T-cell (primary cell): ENCODE results near the gene RUFY3. TPM values are rescaled to one million over a fixed set of nuclear protein-coding genes. Genes with fewer than 3 reads are reported as not detected.

Source experiments
- ATAC-seq, 4 experiments: fragments of 200-7000 bp in 3 of 4; fragments of 150-1000 bp in 1 of 4; cut with Tn5 transposase; replicated peaks in 1 of 4; 1 replicate in 3 of 4; 2 replicates in 1 of 4; pipeline ENCODE4 v1.10.0; 2021; ENCODE audit warnings: moderate library complexity in 3 of 4, mild to moderate bottlenecking in 2 of 4, moderate number of reproducible peaks in 1 of 4
- CTCF ChIA-PET, 2 donors: fragments of 300-600 bp; sonication (Branson Sonifier 250); formaldehyde crosslinking; loops; one replicate each; lab custom pipeline; 2022; ENCODE audit warnings: antibody characterized with exemption in 2 of 2; lab: Charles Lee
- POLR2A ChIA-PET, 2 donors: fragments of 300-600 bp; sonication (Branson Sonifier 250); formaldehyde crosslinking; loops; one replicate each; lab custom pipeline; 2022; ENCODE audit warnings: antibody characterized with exemption in 2 of 2; lab: Charles Lee
- DNase-seq, 35 experiments: peaks; one replicate each; pipeline versions ENCODE4 v3.0.0 to v3.0.0-alpha.2; 2013 to 2023
- H3K27ac ChIP-seq: one replicate; pipeline ENCODE4 v1.5.1; 2013; ENCODE audit warnings: low read length
- H3K27me3 ChIP-seq, 2 experiments: replicated peaks in 1 of 2; 1 replicate in 1 of 2; 2 replicates in 1 of 2; pipeline versions ENCODE4 v1.6.1 to v1.7.0; 2013; ENCODE audit warnings: low read length in 1 of 2, mixed read lengths in 1 of 2; ENCODE audit not compliant: control insufficient read depth in 2 of 2, insufficient read depth in 2 of 2; ENCODE audit errors: extremely low read depth in 1 of 2
- H3K36me3 ChIP-seq, 2 donors: 1 replicate in 1 of 2; 2 replicates in 1 of 2; pipeline versions ENCODE4 v1.6.1 to v1.7.0; 2013; ENCODE audit warnings: low read length in 1 of 2; ENCODE audit not compliant: control insufficient read depth in 2 of 2, insufficient read depth in 1 of 2; ENCODE audit errors: extremely low read depth in 1 of 2
- H3K4me1 ChIP-seq, 2 experiments: 1 replicate in 1 of 2; 2 replicates in 1 of 2; pipeline versions ENCODE4 v1.6.1 to v1.7.0; 2013; ENCODE audit warnings: low read length in 2 of 2, mixed read lengths in 1 of 2; ENCODE audit not compliant: insufficient read depth in 2 of 2, control insufficient read depth in 1 of 2; ENCODE audit errors: extremely low read depth in 1 of 2
- H3K4me3 ChIP-seq, 2 donors: 1 replicate in 1 of 2; 2 replicates in 1 of 2; pipeline versions ENCODE4 v1.5.1 to v1.7.0; 2013; ENCODE audit warnings: mild to moderate bottlenecking in 2 of 2, low read length in 1 of 2, moderate library complexity in 1 of 2; ENCODE audit not compliant: control insufficient read depth in 1 of 2; ENCODE audit errors: extremely low read depth in 1 of 2
- H3K9me3 ChIP-seq: 2 replicates; pipeline ENCODE4 v1.7.0; 2013
- H3K27ac Mint-ChIP-seq, 2 donors: one replicate each; pipeline ENCODE4 v1.8.0; 2020 to 2021; ENCODE audit warnings: mild to moderate bottlenecking in 2 of 2, mixed read lengths in 2 of 2
- H3K27me3 Mint-ChIP-seq, 2 donors: one replicate each; pipeline ENCODE4 v1.8.0; 2021 to 2022; ENCODE audit warnings: mixed read lengths in 2 of 2
- H3K36me3 Mint-ChIP-seq: one replicate; pipeline ENCODE4 v1.8.0; 2021; ENCODE audit warnings: mixed read lengths
- H3K4me1 Mint-ChIP-seq, 3 donors: one replicate each; pipeline ENCODE4 v1.8.0; 2020 to 2022; ENCODE audit warnings: mixed read lengths in 3 of 3, mild to moderate bottlenecking in 1 of 3
- H3K4me3 Mint-ChIP-seq, 3 donors: one replicate each; pipeline ENCODE4 v1.8.0; 2020 to 2022; ENCODE audit warnings: mild to moderate bottlenecking in 3 of 3, mixed read lengths in 3 of 3, moderate library complexity in 3 of 3
- H3K9me3 Mint-ChIP-seq, 3 donors: one replicate each; pipeline ENCODE4 v1.8.0; 2020 to 2022; ENCODE audit warnings: mixed read lengths in 3 of 3
- WGBS: methylation state at CpG from one replicate; pipeline ENCODE4 v1.1.5; 2013; ENCODE audit warnings: missing lambda C conversion rate; ENCODE audit not compliant: insufficient coverage; 5-methylcytosine and 5-hydroxymethylcytosine counted together
- total RNA-seq, 35 experiments: library from RNA in 6 of 35; stranded (reverse) in 6 of 35; fragments of 120-200 nt in 1 of 35; gene quantifications; one replicate each; pipeline versions ENCODE4 v1.2.1 to v1.2.4 and lab custom pipeline; 2013 to 2026

RUFY3 gene
- total RNA-seq, 5 donors from 2014 or later (not counting 1 experiment from before 2014, with no cell fraction given) = 29.8 to 34.1 (median 33.3) TPM

DNA sequence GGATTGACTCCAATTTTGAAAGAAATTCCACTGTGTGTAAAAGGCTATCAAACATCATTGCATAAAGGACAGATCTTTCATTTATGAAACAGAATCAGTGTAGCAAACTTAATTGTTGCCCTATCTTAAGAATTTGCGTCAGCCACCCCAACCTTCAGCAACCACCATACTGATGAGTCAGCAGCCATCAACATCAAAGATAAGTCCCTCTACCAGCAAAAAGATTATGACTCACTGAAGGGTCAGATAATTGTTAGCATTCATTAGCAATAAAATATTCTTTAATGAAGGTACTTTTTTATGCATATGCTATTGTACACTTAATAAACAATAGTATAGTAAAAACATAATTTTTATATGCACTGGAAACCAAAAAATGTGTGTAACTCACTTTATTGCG is 133.7 kb downstream of the RUFY3 start:
- H3K36me3 Mint-ChIP-seq = peaks cover 6% of the 10 kb centered on the region
- no peaks in the 10 kb centered on the region for H3K4me1 Mint-ChIP-seq
- no peak overlapping the region for H3K4me3 Mint-ChIP-seq
- ChIA-PET POLR2A (no interaction called here), CTCF (no interaction called here)
- H3K4me3 ChIP-seq = no peak overlapping the region
- DNase-seq (no peak), ATAC-seq (no peak)
- no peaks in the 10 kb centered on the region for H3K4me1 ChIP-seq
- no peaks in the 10 kb centered on the region for H3K9me3 Mint-ChIP-seq
- H3K27me3 Mint-ChIP-seq = no peaks in the 10 kb centered on the region
- H3K27ac Mint-ChIP-seq = no peak overlapping the region
- no peaks in the 10 kb centered on the region for H3K9me3 ChIP-seq
- H3K27ac ChIP-seq = no peak overlapping the region
- no CpG with 5 or more reads among the region's 2 CpGs for WGBS
- H3K27me3 ChIP-seq = no peaks in the 10 kb centered on the region
- H3K36me3 ChIP-seq = no peaks in the 10 kb centered on the region

Other genes with a start within 250 kb of the RUFY3 start
- gene MUC7, start 249.8 kb upstream of the RUFY3 start, total RNA-seq = not detected
- gene AMTN, start 203.4 kb upstream of the RUFY3 start, total RNA-seq = not detected
- gene AMBN, start 129.7 kb upstream of the RUFY3 start, total RNA-seq = not detected
- gene ENAM, start 93.2 kb upstream of the RUFY3 start, total RNA-seq = not detected
- 10 to 100 TPM in 2 of 5 donors, 1 to 10 TPM in 3; 4.8 to 23.6 (median 8.9) TPM for gene JCHAIN, start 55.5 kb upstream of the RUFY3 start, total RNA-seq
- gene UTP3, start 33.4 kb upstream of the RUFY3 start, total RNA-seq = 10 to 100 TPM; 15.1 to 34.9 (median 34.0) TPM
- 10 to 100 TPM; 42.6 to 48.8 (median 44.7) TPM for gene GRSF1, start 117.9 kb downstream of the RUFY3 start, total RNA-seq
- 10 to 100 TPM; 10.7 to 16.0 (median 11.2) TPM for gene MOB1B, start 180.4 kb downstream of the RUFY3 start, total RNA-seq